ENCODE results near the gene SLC22A31.

SLC22A31 gene

DNA sequence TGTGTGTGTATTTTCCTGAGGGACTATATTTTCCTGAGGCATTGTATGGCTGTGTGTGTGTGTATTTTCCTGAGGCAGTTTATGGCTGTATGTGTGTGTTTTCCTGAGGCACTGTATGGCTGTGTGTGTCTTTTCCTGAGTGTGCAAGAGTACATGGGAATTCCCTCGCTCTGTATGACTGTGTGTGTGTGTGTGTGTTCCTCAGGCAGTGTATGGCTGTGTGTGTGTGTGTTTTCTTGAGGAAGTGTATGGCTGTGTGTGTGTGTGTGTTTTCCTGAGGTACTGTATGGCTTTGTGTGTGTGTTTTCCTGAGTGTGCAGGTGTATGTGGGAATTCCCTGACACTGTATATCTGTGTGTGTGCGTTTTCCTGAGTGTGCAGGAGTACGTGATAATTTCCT lies 21.3 kb upstream of the SLC22A31 start:
- intact Hi-C loops (cut with DNase I; ENCODE audit: low total_unique reads), result loop anchor here (10.0 kb wide), 1 partner anchor 357 kb away; the partner anchor contains the start of gene PABPN1L
- DNase-seq, result no peak
- H3K4me3 ChIP-seq, result no peak overlapping the region
- TF ChIP-seq, protein P1, sequence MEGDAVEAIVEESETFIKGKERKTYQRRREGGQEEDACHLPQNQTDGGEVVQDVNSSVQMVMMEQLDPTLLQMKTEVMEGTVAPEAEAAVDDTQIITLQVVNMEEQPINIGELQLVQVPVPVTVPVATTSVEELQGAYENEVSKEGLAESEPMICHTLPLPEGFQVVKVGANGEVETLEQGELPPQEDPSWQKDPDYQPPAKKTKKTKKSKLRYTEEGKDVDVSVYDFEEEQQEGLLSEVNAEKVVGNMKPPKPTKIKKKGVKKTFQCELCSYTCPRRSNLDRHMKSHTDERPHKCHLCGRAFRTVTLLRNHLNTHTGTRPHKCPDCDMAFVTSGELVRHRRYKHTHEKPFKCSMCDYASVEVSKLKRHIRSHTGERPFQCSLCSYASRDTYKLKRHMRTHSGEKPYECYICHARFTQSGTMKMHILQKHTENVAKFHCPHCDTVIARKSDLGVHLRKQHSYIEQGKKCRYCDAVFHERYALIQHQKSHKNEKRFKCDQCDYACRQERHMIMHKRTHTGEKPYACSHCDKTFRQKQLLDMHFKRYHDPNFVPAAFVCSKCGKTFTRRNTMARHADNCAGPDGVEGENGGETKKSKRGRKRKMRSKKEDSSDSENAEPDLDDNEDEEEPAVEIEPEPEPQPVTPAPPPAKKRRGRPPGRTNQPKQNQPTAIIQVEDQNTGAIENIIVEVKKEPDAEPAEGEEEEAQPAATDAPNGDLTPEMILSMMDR (IDR thresholded peaks at IDR 0.05), result no peak
- peaks cover 0 to 15% (median 9%) of the 10 kb centered on the region in 4 donors for H3K4me1 ChIP-seq
- peaks cover 43 to 61% (median 47%) of the 10 kb centered on the region in 3 donors for H3K36me3 ChIP-seq
- H3K27me3 ChIP-seq, result no peaks in the 10 kb centered on the region
- H3K9me3 ChIP-seq, result no peaks in the 10 kb centered on the region
- H3K27ac ChIP-seq, result no peak overlapping the region

DNA sequence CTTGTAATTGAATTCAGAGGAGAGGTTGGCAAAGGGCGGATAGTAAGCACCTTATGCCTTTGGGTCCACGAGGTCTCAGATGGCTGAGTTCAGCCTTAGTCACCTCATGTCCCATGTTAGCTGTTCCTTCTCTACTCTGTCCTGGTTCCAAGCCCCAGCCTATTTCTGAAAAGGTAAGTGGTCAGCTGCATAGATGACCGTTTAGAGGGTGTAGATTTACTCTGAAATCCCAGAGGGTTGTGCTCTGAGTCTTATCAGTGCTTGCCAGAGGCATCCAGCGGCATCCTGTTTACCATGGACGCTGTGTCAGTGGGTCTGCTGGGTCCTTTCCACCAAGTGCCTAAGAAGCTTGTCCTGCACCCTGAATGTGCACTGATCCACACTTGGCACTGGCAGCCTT lies 19.0 kb upstream of the SLC22A31 start:
- H3K36me3 ChIP-seq, result peaks cover 24 to 45% (median 31%) of the 10 kb centered on the region in 3 donors
- intact Hi-C loops (cut with DNase I; ENCODE audit: low total_unique reads), result loop anchor here (5.0 to 10.0 kb wide), 2 partner anchors 275 to 482 kb away; no protein-coding TSS in a partner anchor
- no peak overlapping the region for H3K27ac ChIP-seq
- TF ChIP-seq, protein P1 (IDR thresholded peaks at IDR 0.05), result no peak
- no peak overlapping the region for H3K4me3 ChIP-seq
- H3K27me3 ChIP-seq, result no peaks in the 10 kb centered on the region
- DNase-seq, result no peak
- no peaks in the 10 kb centered on the region for H3K9me3 ChIP-seq
- H3K4me1 ChIP-seq, result peaks cover 0 to 28% (median 19%) of the 10 kb centered on the region in 4 donors

DNA sequence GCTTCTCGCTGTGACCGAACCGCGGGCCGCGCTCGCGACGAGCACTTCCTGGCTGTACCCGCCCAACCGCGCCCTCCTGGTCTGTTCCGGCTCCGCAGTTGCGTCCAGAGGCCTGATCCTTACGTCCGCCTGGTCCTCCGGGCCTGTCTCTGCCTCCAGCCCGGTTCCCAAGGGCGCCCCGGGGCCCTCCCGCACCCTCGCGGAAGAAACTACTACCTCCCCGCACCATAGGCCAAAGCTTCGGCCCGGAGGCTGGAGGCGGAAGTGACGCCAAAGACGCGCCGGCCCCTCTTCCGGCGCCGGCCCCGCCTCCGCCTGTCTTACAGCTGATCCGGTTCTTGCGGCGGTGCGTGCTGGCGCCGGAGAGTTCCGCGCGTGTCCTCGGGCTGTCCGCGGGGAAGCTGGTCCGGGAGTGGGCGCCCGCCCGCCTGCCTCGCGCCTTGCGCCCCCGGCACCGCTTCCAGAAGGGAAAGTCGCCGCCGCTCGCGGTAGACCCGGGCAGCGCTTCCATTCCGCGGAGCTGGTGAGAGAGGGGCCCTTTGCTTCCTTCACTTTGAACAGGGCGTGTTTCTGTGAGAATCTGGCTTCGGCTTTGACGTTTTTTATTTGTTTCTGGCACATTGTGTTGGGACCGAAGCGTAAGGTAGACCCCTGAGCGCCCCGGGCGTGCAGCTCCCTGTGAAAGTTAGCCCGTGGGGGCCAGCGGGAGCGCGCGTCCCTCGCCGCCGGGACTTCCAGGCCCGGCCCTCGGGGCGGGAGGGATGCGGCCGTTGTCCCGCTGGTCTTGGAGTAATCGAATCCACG lies 17.3 kb upstream of the SLC22A31 start, which contains the start of gene ZNF778:
ZNF778 (plus strand) TSS at position 316 of the 804 bp plus-strand sequence. CDS start 3,425 bp downstream, outside the sequence.
- TF ChIP-seq, protein P1 (IDR thresholded peaks at IDR 0.05), result no peak
- no peaks in the 10 kb centered on the region for H3K9me3 ChIP-seq
- H3K27me3 ChIP-seq, result no peaks in the 10 kb centered on the region
- peak within 1 kb of the TSS; percentile 88 to 95 for H3K27ac ChIP-seq
- peaks cover 0 to 28% (median 19%) of the 10 kb centered on the region in 4 donors for H3K4me1 ChIP-seq
- intact Hi-C loops (cut with DNase I; ENCODE audit: low total_unique reads), result loop anchor here (5.0 to 10.0 kb wide), 2 partner anchors 273 to 480 kb away; no protein-coding TSS in a partner anchor
- peaks cover 7 to 27% (median 14%) of the 10 kb centered on the region in 3 donors for H3K36me3 ChIP-seq
- H3K4me3 ChIP-seq, result peak within 1 kb of the TSS; percentile 74 to 84
- peak; percentile 84 to 91 for DNase-seq

DNA sequence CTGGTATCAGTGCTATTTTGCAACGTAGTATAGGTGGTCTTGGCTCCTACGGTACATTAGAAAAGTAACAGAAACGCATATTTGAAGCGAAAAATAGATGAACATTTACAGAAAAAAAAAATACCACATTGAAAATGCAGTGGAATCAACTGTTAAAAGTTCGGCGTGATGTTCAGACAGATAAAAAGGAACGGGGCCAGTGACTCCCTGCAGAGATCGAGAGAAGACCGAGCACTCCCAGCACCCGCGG lies 16.7 kb upstream of the SLC22A31 start:
- DNase-seq, result no peak
- Histone ChIP-seq H3K36me3 (peaks cover 5 to 22% (median 9%) of the 10 kb centered on the region in 3 donors), H3K27ac (peak overlapping the region; percentile 88 to 95), H3K27me3 (no peaks in the 10 kb centered on the region), H3K9me3 (no peaks in the 10 kb centered on the region), H3K4me3 (peak overlapping the region; percentile 74 to 84), H3K4me1 (peaks cover 0 to 28% (median 19%) of the 10 kb centered on the region in 4 donors)
- TF ChIP-seq, protein P1 (IDR thresholded peaks at IDR 0.05), result no peak
- intact Hi-C loops (cut with DNase I; ENCODE audit: low total_unique reads), result loop anchor here (5.0 to 10.0 kb wide), 2 partner anchors 272 to 480 kb away; no protein-coding TSS in a partner anchor

DNA sequence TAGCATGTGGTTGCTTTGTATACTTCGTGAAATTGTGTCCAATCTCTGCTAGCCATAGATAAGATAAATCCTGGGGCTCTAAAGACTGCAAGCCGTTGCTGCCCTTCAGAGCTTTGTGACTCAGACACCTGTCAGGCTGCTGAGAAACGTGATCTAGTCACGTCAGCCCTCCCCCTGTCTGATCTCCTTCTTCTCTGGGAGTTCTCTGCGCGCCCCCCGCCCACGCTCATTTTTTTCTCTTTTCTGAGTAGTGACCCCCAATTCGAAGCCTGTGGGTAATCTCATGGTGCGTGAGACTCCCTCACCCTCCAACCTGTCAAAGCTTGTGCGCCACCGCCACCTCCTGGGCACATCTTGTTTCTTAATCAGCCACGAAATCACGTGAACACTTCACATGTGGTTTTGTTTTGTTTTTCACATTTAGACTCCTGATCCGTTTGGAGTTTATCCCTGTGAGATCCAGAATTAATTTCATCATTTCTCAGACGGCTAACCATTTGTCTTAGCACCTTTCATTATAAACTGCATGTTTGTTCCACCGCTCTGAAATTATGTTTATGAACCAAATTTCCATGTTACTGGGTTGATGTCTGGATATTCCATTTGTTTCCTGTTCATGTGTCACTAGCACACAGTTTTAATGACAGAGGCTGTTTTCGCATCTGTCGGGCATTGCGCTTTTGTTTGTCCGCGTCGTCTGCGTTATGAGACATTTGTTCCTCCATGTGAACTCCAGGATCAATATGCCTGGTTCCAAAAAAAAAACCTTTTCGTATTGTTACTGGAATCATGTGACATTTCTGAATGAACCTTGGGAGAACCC lies 16.2 kb upstream of the SLC22A31 start:
- DNase-seq, result peak; percentile 85 to 87
- Histone ChIP-seq H3K27ac (peak overlapping the region; percentile 88 to 95), H3K4me3 (peak overlapping the region; percentile 74 to 84), H3K9me3 (no peaks in the 10 kb centered on the region), H3K4me1 (peaks cover 0 to 28% (median 19%) of the 10 kb centered on the region in 4 donors), H3K36me3 (peaks cover 5 to 16% (median 9%) of the 10 kb centered on the region in 3 donors), H3K27me3 (no peaks in the 10 kb centered on the region)
- TF ChIP-seq, protein P1 (IDR thresholded peaks at IDR 0.05), result peak; percentile 58 to 65
- intact Hi-C loops (cut with DNase I; ENCODE audit: low total_unique reads), result loop anchor here (5.0 to 10.0 kb wide), 2 partner anchors 272 to 479 kb away; no protein-coding TSS in a partner anchor
